Limb (tissue), 2 donors: ENCODE measurements around the gene CMTM2.
"Not testable (repeated sequence)": the region's sequence is repeated elsewhere in the genome, so short reads cannot be mapped to it uniquely, and the experiment has no call there.

Source experiments
- DNase-seq, 2 donors: peaks; one replicate each; pipeline ENCODE4 v3.0.0-alpha.2; 2016; ENCODE audit errors: extremely low spot score in 2 of 2

CMTM2 gene

DNA sequence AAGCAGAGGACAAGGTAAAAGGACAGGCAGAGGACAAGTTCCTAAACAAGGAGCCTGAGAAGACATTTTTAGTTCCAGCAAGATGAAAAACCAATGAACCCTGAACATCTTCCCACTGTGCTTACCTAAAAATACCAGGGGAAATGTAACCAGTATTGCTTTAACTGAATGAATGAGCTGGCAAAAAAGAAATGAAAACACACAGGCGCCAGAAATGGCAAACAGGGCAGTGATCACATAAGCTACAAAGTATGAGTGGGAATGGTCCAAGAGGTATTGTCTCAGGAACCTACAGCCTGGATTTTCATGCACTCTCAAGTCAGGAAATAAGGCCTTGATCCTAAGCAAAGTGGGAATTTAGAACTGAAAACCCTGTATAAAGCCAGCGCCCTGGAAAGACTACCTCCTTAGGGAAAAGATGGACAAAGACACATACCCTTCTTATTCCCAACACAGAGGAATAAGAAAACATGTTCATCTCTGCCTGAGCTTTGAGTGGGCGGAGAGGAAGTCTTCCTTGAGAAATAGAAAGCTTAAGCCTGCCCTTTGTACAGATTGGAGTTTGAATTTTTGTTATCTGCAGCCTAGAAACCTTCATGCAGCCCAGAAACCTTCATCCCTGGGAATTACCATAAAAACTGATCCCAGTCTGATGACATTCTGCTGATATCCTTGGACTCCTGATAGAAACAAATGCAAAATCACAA, 2.1 kb downstream of the CMTM2 start:
- DNase-seq, result no peak

- peak in 1 of 2 donors; percentile 15 for DNase-seq
These were observed 6.4 kb downstream of the CMTM2 start for GRCh38 chr16:66585481-66586239.

DNA sequence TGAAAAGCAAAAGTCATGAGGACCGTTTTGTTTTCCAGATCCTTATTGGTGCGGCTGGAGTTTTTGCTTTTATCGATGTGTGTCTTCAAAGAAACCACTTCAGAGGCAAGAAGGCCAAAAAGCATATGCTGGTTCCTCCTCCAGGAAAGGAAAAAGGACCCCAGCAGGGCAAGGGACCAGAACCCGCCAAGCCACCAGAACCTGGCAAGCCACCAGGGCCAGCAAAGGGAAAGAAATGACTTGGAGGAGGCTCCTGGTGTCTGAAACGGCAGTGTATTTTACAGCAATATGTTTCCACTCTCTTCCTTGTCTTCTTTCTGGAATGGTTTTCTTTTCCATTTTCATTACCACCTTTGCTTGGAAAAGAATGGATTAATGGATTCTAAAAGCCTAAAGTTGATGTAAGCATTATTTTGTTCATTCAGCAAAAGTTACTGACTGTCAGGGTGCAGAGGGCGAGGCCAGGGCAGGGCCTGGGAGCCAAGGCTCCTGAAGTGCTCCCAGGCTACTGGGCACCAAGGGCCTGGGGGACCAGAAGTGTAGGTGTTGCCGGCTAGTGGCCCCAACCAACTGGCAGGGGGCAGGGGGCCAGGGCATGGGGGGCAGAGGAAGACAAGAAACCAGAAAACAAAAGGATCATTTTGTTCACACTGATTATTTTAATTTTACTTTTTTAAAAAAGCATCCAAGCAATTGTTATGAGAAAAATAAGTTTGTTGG, 8.8 kb downstream of the CMTM2 start:
- peak in 1 of 2 donors; percentile 21 for DNase-seq

DNA sequence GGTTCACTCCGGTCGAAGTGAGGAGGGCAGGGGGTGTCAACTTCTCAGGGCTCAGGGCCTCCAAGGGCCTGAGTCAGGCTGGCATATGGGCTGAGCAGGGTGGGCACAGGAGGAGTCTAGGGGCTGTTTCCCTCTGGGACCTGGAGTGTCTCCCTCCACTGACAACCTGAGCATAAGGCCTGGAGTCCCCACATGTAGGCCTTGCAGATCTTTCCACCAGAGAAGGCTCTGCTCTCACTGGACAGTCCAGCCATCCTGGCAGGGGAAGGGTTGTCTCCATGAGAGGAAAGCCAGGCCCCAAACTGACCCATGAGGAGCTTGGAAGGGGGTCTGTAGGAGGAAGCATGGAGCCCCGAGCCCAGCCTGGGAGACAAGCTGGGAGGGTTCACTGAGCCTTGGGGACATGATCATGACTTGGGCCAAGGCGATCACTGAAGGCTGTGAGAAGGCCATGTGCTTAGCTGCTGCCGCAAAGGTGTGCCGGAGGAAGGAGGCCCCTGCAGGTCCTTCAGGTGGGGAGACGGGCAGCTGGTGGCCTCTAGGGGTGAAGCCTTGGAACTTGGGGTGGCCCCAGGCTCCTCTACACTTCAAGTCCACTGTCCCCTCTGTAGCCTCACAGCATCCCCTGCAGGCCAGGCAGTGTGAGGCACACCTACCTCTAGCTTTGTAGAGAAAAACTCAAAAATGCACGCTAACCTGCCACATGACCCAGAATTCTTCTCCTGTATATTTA, 9.9 kb downstream of the CMTM2 start:
- DNase-seq, result no peak

- DNase-seq, result no peak
These were observed 11.1 kb downstream of the CMTM2 start for GRCh38 chr16:66590322-66590721.

- DNase-seq, result no peak
These were observed 11.8 kb downstream of the CMTM2 start for GRCh38 chr16:66591018-66591417.

DNA sequence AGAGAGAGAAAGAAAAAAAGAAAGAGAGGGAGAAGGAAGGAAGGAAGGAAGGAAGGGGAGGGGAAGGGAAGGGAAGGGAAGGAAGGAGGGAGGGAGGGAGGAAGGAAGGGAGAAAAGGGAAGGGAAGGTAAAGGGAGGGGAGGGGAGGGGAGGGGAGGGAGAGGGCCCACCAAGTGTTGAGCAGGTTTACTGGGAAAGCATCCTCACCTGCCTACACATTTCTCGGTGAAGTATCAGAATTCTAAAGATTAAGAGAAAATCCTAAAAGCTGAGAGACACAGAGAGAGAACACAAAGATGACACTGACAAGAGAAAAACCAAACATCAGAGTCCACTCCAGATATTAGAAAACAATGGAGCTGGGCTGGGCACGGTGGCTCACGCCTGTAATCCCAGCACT, 13.0 kb downstream of the CMTM2 start:
- no peak for DNase-seq

DNA sequence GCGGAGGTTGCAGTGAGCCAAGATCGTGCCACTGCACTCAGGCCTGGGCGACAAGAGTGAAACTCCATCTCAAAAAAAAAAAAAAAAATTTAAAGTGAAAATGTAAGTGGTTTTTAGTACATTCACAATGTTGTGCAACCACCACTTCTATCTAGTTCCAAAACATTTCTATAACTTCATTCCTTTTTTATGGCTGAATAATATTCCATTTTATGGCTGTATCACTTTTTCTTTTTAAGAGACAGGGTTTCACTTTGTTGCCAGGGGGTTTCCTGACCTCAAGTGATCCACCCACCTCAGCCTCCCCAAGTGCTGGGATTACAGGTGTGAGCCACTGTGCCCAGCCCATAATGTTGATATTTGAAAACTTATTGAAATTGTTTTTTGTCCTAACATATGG, 13.6 kb downstream of the CMTM2 start:
- no peak for DNase-seq

- no peak for DNase-seq
These were observed 15.5 kb downstream of the CMTM2 start for GRCh38 chr16:66594739-66595138.

- DNase-seq, result not testable (repeated sequence)
These were observed 17.3 kb downstream of the CMTM2 start for GRCh38 chr16:66596559-66596958.

DNA sequence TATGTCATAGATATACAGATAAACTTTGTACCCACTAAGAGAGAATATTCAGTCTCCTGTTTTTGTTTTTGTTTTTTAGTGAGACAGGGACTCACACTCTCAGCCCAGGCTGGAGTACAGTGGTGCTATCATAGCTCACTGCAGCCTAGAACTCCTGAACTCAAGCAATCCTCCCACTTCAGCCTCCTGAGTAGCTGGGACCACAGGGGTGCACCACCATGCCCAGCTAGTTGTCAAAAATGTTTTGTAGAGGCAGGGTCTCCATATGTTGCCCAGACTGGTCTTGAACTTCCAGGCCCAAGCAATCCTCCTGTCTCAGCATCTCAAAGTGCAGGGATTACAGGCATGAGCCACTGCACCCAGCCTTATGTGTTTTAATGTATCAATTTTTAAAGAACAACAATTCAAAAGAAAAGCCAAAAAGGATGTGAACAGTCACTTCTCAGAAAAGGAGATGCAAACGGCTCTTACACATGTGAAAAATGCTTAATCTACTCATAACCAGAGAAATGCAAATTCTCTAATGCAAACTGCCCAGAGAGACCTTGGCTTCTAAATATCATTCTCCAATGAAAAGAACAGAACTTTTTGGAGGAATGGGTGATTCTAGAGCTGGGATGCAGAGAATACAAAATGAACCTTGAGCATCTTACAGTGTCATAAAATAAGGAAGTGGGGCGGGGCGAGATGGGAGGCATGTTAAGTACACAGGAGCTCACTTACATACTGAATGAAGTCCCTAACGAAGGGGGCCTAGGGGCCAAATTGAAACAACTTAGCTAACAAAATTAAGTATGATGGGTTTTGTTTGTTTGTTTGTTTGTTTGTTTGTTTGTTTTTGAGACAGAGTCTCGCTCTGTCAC, 18.0 kb downstream of the CMTM2 start:
- no peak for DNase-seq

DNA sequence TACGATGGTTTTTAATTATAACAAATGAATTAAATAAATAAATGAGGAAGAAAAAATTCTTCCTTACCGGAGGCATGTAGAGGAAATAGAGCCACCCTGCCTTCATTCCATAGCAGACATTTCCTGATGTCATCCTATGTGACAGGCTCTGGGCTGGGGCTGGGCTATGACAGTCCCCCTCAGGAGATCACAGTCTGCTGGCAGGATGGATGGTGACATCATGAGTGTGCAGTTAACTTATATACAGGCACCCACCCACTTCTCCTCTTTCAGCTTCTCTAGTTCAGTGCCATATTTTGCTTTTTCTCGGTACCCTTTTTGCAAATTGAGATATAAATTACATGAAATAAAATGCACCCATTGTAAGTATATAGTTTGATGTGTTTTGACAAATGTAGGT, 18.8 kb downstream of the CMTM2 start:
- no peak for DNase-seq

GRCh38 chr16:66599726-66600125, 20.5 kb downstream of the CMTM2 start:
- DNase-seq, result no peak

DNA sequence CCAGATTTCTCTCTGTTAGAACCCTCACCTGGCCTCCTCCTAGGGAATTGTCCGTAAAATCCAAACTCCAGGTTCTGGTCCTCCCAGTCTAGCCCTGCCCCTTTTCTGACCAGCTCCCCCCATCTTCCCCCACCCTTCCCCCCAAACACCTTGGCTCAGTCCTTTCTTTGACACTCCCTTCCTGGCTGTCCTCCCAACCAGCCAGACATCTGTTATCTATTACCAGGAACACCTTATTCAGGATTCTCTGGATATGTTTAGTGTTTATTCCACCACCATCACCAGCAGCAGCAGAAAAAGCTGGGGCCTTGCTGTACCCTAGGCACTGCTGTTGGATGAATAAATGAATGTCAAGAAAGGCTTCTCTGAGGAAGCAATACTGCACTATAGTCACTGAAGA, 21.2 kb downstream of the CMTM2 start:
- no peak for DNase-seq

- DNase-seq, result no peak
These were observed 22.2 kb downstream of the CMTM2 start for GRCh38 chr16:66601471-66601870.

GRCh38 chr16:66603537-66604375, 24.5 kb downstream of the CMTM2 start:
- DNase-seq, result peak; percentile 62 to 84

GRCh38 chr16:66604376-66605176, 25.3 kb downstream of the CMTM2 start, which contains the start of gene CMTM3:
TSS of gene CMTM3 (plus strand) at chr16:66604704. CDS start at chr16:66604806, 102 bp downstream.
- peak; percentile 72 to 93 for DNase-seq

DNA sequence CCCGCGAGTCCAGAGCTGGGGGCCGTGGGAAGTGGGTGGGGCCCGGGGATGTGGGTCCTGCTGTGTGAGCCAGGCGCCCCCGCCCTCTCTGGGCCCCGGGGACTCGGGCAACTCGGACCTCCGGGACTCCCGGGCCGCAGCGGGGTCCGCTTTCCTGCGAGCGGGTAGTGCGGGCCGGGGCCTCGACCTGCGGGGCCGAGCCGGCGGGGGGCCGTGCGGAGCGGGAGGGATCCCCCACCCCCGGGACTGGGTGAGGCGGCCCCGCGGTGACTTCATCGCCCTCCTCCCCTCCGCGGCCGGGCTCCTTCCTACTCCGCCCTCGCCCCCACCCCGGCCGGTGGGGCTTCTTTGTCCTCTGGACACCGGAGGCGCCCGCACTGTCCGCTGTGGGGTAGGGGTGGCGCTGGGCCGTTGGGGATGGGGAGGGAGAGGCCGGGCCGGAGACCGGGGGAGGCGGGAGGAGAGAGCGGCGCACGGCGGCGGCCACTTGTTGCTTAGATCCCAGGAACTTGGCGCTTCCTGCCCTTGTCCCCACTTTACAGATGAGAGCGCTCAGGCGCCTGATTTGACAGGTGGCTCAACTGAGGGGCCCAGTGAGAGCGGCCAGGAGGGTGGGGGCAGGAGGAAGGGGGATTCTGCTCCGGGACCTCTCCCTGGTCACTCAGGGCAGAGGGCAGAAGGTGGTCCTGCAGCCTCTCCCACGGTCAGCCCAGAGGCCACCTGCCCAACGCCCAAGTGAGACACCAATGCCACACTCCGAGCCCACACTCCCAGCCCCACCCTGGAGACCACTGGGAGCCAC, 26.1 kb downstream of the CMTM2 start:
- DNase-seq, result peak in 1 of 2 donors; percentile 75
